Colonic mucosa (tissue), 4 donors: ENCODE measurements around the gene C9orf78. TPM values are rescaled to one million over a fixed set of nuclear protein-coding genes. Genes with fewer than 3 reads are reported as not detected.

ENCODE experiments used
- DNase-seq: peaks from one replicate; pipeline ENCODE4 v3.0.0-alpha.2; 2020
- H3K27ac ChIP-seq: fragments of 200-600 bp; one replicate; pipeline ENCODE4 v1.8.0; 2021
- H3K27me3 ChIP-seq: fragments of 200-600 bp; one replicate; pipeline ENCODE4 v1.8.0; 2021
- H3K36me3 ChIP-seq: fragments of 200-600 bp; one replicate; pipeline ENCODE4 v1.8.0; 2021
- H3K4me1 ChIP-seq: fragments of 200-600 bp; one replicate; pipeline ENCODE4 v1.8.0; 2021; ENCODE audit warnings: mild to moderate bottlenecking
- H3K4me3 ChIP-seq: fragments of 200-600 bp; one replicate; pipeline ENCODE4 v1.8.0; 2021
- H3K9ac ChIP-seq, 2 donors: one replicate each; pipeline ENCODE4 v1.7.0; 2013; ENCODE audit warnings: control low read depth in 2 of 2, low read depth in 2 of 2, low read length in 2 of 2
- H3K9me3 ChIP-seq: fragments of 200-600 bp; one replicate; pipeline ENCODE4 v1.8.0; 2021
- CTCF ChIP-seq: fragments of 200-600 bp; IDR thresholded peaks from one replicate; pipeline ENCODE4 v1.8.0; 2022; ENCODE audit warnings: antibody characterized with exemption, mild to moderate bottlenecking
- intact Hi-C: fragments of 100-400 bp; cut with DNase I; formaldehyde crosslinking; loops from one replicate; pipeline ENCODE4 v1.14.1; 2022
- total RNA-seq, 2 donors: library from RNA; stranded (reverse); fragmentation: NEBNext Ultra II Directional in 1 of 2; extraction: Animal tissue kit (Norgen Biotek cat#: 25700) in 1 of 2; gene quantifications; one replicate each; pipeline ENCODE4 v1.2.1, GENCODE V29; 2021
- donor health status: healthy.
- donor health status: DM: no; HTN: no; CAD: no.
- donor health status: DM: no; HTN: no; CAD: no.

C9orf78 gene
- total RNA-seq, 2 donors from 2014 or later: 38.7 to 45.5 TPM

- no peaks in the 10 kb centered on the region for H3K9me3 ChIP-seq
- DNase-seq: no peak
- H3K27ac ChIP-seq: no peak overlapping the region
- no peak for TF ChIP-seq CTCF
- H3K27me3 ChIP-seq: no peaks in the 10 kb centered on the region
- H3K4me1 ChIP-seq: no peaks in the 10 kb centered on the region
- H3K9ac ChIP-seq: no peak overlapping the region
- intact Hi-C loops: no loop called here
- H3K4me3 ChIP-seq: no peak overlapping the region
- H3K36me3 ChIP-seq: no peaks in the 10 kb centered on the region
Observed at GRCh38 chr9:129875181-129875611, 40.1 kb upstream of the C9orf78 start.

GRCh38 chr9:129874261-129875101 lies 39.4 kb upstream of the C9orf78 start:
- H3K27ac ChIP-seq: no peak overlapping the region
- H3K9ac ChIP-seq: no peak overlapping the region
- no peak overlapping the region for H3K4me3 ChIP-seq
- H3K4me1 ChIP-seq: no peaks in the 10 kb centered on the region
- no peaks in the 10 kb centered on the region for H3K9me3 ChIP-seq
- no peak for DNase-seq
- TF ChIP-seq CTCF: no peak
- H3K36me3 ChIP-seq: no peaks in the 10 kb centered on the region
- intact Hi-C loops: no loop called here
- H3K27me3 ChIP-seq: no peaks in the 10 kb centered on the region

- H3K4me1 ChIP-seq: no peaks in the 10 kb centered on the region
- intact Hi-C loops: no loop called here
- no peaks in the 10 kb centered on the region for H3K9me3 ChIP-seq
- DNase-seq: no peak
- no peak overlapping the region for H3K9ac ChIP-seq
- no peaks in the 10 kb centered on the region for H3K27me3 ChIP-seq
- H3K36me3 ChIP-seq: no peaks in the 10 kb centered on the region
- TF ChIP-seq CTCF: no peak
- H3K4me3 ChIP-seq: no peak overlapping the region
- H3K27ac ChIP-seq: no peak overlapping the region
Observed at GRCh38 chr9:129873563-129874190, 38.6 kb upstream of the C9orf78 start.

GRCh38 chr9:129871046-129871445 lies 36.0 kb upstream of the C9orf78 start:
- Histone ChIP-seq H3K27ac (no peak overlapping the region), H3K4me1 (no peaks in the 10 kb centered on the region), H3K27me3 (no peaks in the 10 kb centered on the region), H3K9me3 (no peaks in the 10 kb centered on the region), H3K9ac (no peak overlapping the region), H3K36me3 (no peaks in the 10 kb centered on the region), H3K4me3 (no peak overlapping the region)
- intact Hi-C loops: no loop called here
- TF ChIP-seq CTCF: no peak
- DNase-seq: no peak

- no peak overlapping the region for H3K9ac ChIP-seq
- no peaks in the 10 kb centered on the region for H3K27me3 ChIP-seq
- no peak for TF ChIP-seq CTCF
- no peaks in the 10 kb centered on the region for H3K9me3 ChIP-seq
- no peaks in the 10 kb centered on the region for H3K4me1 ChIP-seq
- no peak overlapping the region for H3K4me3 ChIP-seq
- intact Hi-C loops: no loop called here
- no peaks in the 10 kb centered on the region for H3K36me3 ChIP-seq
- no peak for DNase-seq
- H3K27ac ChIP-seq: no peak overlapping the region
Observed at GRCh38 chr9:129869585-129870501, 34.8 kb upstream of the C9orf78 start.
